ENCODE measurements around the gene DNAH14.

The DNAH14 gene

DNA sequence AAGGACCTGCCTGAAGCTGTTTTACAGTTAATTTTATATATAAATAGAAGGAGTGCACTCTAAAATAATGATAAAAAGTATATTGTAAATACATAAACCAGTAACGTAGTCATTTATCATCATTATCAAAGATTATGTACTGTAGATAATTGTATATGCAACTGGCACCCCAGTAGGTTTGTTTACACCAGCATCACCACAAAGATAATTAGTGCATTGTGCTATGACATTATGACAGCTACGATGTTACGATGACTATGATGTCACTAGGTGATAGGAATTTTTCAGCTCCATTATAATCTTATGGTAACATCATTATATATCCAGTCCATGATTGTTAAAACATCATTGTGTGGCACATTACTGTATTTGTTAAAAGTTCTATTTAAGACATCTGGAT, 313.1 kb downstream of the DNAH14 start:
- Histone ChIP-seq H3K27ac (no peak overlapping the region), H3K4me3 (no peak overlapping the region)
- DNase-seq (ENCODE audit: low spot score) = no peak
- TF ChIP-seq, protein P1, sequence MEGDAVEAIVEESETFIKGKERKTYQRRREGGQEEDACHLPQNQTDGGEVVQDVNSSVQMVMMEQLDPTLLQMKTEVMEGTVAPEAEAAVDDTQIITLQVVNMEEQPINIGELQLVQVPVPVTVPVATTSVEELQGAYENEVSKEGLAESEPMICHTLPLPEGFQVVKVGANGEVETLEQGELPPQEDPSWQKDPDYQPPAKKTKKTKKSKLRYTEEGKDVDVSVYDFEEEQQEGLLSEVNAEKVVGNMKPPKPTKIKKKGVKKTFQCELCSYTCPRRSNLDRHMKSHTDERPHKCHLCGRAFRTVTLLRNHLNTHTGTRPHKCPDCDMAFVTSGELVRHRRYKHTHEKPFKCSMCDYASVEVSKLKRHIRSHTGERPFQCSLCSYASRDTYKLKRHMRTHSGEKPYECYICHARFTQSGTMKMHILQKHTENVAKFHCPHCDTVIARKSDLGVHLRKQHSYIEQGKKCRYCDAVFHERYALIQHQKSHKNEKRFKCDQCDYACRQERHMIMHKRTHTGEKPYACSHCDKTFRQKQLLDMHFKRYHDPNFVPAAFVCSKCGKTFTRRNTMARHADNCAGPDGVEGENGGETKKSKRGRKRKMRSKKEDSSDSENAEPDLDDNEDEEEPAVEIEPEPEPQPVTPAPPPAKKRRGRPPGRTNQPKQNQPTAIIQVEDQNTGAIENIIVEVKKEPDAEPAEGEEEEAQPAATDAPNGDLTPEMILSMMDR (IDR thresholded peaks at IDR 0.05) = no peak

DNA sequence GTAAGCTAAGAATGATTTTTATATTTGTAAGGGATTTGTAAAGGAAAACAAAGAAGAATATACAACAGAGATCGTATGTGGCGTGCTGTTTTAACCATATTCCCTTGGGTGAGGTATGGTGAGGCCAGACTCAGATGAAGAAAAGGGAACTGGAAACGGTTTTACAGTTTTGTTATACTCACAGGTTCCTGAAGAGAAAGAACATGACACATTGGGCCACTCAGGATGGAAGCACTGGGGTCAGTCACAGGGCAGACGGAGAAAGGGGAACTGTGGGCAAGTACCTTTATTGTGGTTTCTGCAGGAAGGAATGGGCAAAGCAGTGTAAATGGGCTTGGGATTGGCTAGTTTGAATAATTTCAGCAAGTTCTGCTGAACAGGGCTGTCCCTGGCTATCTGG, 321.0 kb downstream of the DNAH14 start:
- H3K27ac ChIP-seq = no peak overlapping the region
- H3K4me3 ChIP-seq = no peak overlapping the region
- TF ChIP-seq, protein P1 (IDR thresholded peaks at IDR 0.05) = no peak
- no peak for DNase-seq (ENCODE audit: low spot score)

DNA sequence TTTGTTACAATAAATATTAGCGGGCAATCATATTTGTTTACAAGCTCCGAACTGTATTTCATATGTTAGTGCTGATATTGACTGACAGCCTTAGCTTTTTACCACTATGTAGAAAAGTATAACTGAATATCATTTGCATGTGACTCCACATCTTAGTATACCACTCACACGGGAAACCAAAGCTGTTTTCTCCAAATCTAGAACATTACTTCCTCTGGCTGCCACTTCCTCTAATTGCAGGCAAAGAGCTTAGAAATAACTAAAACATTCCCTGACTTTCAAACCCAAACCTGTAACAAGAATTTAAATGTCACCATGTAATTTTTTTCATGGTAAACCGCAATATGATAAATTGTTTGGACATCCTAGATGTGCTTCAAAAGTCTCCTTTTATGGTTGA, 323.7 kb downstream of the DNAH14 start:
- TF ChIP-seq, protein P1 (IDR thresholded peaks at IDR 0.05) = no peak
- DNase-seq (ENCODE audit: low spot score) = no peak
- Histone ChIP-seq H3K27ac (no peak overlapping the region), H3K4me3 (no peak overlapping the region)

DNA sequence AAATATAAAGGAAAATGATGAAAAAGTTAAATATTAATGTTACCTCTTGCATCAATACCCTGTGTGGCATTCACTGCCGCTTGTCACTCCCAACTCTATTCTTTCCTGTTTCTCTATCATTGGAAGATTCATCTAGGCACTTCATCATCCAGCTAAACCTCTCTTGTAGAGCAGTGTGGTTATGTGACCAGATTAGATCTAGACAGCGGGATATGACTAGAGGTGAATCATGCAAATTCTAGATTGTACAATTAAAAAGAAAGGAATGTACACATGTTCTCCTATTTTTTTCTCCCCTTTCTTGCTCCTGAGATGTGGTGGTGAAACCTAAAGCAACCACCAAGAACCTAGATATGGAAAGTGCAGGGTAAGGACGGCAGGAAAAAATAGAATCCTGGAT, 324.3 kb downstream of the DNAH14 start:
- H3K27ac ChIP-seq = no peak overlapping the region
- no peak overlapping the region for H3K4me3 ChIP-seq
- DNase-seq (ENCODE audit: low spot score) = no peak
- TF ChIP-seq, protein P1 (IDR thresholded peaks at IDR 0.05) = no peak

DNA sequence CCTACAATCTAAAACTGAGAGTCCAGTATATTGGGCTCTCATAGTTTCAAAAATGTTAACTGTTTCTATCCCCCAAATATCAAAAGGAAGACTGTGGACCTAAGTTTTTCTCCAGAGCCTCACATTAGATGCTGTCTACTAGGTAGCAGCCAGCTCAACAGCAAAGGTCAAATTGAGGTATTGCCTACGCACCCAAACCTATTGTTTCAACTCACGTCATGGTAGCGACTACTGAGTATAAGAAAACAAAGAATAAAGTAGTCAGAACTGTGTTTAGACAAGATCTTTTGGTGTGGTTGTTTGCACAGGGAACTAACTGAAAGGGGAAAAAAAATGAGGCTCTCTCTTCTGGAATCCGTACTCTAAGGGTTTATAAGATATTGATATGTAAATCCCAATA, 325.2 kb downstream of the DNAH14 start:
- H3K27ac ChIP-seq = no peak overlapping the region
- H3K4me3 ChIP-seq = no peak overlapping the region
- no peak for DNase-seq (ENCODE audit: low spot score)
- TF ChIP-seq, protein P1 (IDR thresholded peaks at IDR 0.05) = no peak

DNA sequence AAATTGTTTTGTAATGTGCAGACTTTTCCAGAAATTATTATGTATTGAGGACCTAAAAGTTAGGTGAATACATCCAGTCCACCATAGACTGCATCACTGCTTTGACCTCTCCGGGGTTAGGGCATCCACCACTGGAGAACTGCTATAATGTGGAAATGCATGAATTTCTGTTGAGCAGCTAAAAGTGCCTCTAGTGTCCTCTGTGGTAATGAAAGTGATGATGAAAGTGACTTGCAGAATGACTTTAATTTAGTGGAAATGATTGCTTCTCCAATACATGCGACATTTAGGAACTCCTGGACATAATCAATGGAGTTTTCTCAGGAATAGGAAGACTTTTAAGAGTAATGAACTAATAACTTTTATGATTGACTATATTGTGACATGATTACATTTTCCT, 327.6 kb downstream of the DNAH14 start:
- no peak overlapping the region for H3K4me3 ChIP-seq
- H3K27ac ChIP-seq = no peak overlapping the region
- TF ChIP-seq, protein P1 (IDR thresholded peaks at IDR 0.05) = no peak
- no peak for DNase-seq (ENCODE audit: low spot score)

DNA sequence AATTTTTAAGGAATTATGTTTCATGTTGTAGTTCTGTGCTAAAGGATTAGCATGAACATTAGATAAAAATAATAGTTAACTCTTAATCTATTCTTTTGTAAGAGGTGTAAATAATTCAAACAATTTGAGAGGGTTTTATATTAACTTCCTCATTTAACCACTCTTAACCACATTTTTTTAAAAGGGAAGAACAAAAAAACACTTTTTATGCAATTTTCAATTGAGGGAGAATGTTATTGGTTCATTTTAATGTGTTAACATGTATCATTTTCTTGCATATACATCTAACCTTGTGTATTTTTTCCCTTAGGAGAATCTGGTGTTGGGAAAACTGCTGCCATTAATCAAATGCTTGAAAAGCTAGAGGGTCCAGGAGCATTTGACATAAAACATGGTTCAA, 329.3 kb downstream of the DNAH14 start:
- TF ChIP-seq, protein P1 (IDR thresholded peaks at IDR 0.05) = no peak
- Histone ChIP-seq H3K4me3 (no peak overlapping the region), H3K27ac (no peak overlapping the region)
- DNase-seq (ENCODE audit: low spot score) = no peak
